GM04504 (cell line): ENCODE results near the gene DHX16.

Experiments used
- DNase-seq: peaks from one replicate; pipeline ENCODE4 v3.0.0-alpha.2; 2012; ENCODE audit warnings: low read depth

DHX16 gene

GRCh38 chr6:30626484-30627366 lies 46.1 kb downstream of the DHX16 start, which contains the start of gene ATAT1:
ATAT1 (plus strand) TSS chr6:30626874.
- DNase-seq = no peak

DNA sequence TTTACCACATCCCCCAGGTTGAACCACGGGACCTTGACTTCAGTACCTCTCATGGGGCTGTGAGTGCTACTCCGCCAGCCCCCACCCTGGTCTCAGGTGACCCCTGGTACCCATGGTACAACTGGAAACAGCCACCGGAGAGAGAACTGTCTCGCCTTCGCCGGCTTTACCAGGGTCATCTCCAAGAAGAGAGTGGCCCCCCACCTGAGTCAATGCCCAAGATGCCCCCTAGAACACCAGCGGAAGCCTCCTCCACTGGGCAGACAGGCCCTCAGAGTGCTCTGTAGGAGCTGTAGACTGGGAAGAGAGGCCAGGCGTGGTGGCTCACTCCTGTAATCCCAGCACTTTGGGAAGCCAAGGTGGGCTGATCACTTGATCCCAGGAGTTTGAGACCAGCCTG lies 47.3 kb downstream of the DHX16 start:
- no peak for DNase-seq

DNA sequence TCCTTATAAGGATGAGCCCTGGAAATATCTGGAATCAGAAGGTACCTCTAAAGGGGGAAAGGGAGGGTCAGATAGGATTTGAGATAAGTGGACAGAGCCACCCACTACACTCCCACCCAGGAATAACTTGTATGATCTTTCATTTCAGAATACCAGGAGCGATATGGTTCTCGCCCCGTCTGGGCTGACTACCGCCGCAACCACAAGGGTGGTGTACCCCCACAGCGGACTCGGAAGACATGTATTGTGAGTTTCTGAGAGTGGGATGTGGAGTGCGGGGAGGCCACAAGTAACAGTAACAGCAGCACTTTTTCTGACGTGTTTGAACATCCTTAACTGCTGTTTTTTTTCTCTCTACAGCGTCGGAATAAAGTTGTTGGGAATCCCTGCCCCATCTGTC lies 53.2 kb downstream of the DHX16 start:
- no peak for DNase-seq

- DNase-seq = no peak
Observed at GRCh38 chr6:30618270-30618797, 54.5 kb downstream of the DHX16 start.

- peak; percentile 98 for DNase-seq
Observed at GRCh38 chr6:30617565-30618269, 55.1 kb downstream of the DHX16 start, which contains the start of gene MRPS18B. MRPS18B (plus strand) TSS chr6:30617840; CDS start chr6:30617866, 26 bp downstream.

GRCh38 chr6:30616811-30617564 lies 55.8 kb downstream of the DHX16 start, which contains the start of gene PPP1R10:
PPP1R10 (minus strand) TSS chr6:30617243; CDS start chr6:30609944, 7,299 bp downstream.
- peak; percentile 100 for DNase-seq

- DNase-seq = no peak
Observed at GRCh38 chr6:30615958-30616810, 56.6 kb downstream of the DHX16 start.

DNA sequence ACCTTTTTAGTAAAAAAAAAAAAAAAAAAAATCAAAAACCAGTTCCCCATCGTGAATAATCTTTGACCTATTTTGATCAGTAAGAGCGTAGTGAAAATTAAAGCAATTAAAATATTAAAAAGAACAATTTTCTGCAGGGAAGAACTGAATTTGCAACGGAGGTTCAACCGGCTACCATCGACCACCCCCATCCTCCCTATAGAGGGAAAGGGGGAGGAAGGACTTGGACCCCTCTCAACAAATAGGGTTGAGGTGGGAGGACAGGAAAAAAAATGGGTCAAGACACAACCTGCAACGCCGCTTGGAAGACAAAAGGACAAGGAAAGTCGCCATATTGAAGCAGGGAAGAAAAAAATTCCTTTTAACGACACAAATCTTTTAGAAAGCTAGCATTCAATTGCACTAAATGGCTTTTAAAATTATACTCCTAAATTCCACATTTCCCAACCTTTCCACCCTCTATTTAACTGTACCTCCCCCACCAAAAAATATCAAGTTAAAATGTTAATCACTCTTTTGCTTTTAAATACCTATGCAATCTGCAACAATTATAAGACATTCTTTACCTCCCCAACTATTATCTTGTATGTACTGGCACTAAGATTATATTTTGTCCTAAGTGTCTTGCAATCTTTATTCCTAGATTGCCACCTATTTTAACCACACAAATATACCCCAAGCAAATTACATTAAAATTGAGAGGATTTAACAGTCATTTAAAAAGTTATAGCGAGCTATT lies 57.4 kb downstream of the DHX16 start:
- DNase-seq = peak; percentile 69

GRCh38 chr6:30614843-30615218 lies 58.0 kb downstream of the DHX16 start:
- DNase-seq = peak; percentile 96

- no peak for DNase-seq
Observed at GRCh38 chr6:30614044-30614842, 58.6 kb downstream of the DHX16 start.

GRCh38 chr6:30613251-30614043 lies 59.4 kb downstream of the DHX16 start:
- no peak for DNase-seq

- DNase-seq = no peak
Observed at GRCh38 chr6:30612687-30613248, 60.0 kb downstream of the DHX16 start.

DNA sequence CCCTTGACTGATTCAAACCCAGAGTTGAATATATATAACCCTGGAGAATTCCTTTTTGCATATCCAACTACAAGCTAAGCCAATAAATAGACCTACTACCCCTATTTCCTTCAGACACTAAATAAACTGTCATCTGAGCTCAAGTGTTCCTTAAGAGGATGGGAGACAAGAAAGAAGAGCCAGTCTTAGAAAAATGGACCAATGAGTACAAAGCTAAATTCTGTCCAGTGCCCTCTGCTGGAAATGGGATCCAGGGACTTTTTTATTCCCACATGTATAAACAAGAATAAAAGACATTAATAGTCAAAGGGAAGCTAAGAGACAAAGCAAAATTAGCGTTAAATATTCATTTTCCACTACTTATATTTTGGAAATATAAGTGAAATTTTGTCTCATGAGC lies 60.6 kb downstream of the DHX16 start:
- no peak for DNase-seq

DNA sequence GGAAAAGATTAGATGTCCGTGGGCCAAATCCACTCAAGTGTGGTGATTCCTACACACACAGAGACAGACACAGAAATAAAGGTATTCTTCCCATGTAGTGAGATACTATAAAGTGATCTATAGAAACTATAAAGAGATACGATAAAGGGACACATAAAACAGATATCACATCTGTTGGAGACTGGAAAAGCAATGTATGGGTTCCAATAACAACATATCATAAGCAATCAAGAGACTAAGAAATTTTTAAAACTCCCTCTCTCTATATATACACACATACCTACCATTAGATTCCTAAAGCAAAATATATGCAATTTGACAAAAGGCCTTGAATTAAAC lies 61.0 kb downstream of the DHX16 start:
- no peak for DNase-seq

- DNase-seq = no peak
Observed at GRCh38 chr6:30611150-30611855, 61.5 kb downstream of the DHX16 start.

DNA sequence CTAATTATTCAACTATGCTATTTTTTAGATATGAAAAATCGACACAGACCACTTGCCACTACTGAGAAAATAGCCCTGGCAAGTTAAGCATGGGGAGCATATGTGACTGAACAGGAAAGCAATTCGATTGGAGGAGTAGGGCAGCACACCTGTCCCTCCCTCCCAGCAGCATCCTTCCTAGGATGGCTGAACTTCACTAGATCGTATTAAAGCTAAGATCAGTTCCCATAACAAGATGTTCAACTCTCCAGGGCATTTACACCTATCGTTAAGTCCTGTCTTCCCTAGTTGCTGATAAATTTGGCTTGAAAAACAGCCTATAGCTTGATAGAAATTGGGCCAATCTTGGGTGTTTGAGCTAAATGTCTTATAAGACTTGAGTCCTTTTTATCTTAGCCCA lies 62.7 kb downstream of the DHX16 start:
- DNase-seq = no peak

DNA sequence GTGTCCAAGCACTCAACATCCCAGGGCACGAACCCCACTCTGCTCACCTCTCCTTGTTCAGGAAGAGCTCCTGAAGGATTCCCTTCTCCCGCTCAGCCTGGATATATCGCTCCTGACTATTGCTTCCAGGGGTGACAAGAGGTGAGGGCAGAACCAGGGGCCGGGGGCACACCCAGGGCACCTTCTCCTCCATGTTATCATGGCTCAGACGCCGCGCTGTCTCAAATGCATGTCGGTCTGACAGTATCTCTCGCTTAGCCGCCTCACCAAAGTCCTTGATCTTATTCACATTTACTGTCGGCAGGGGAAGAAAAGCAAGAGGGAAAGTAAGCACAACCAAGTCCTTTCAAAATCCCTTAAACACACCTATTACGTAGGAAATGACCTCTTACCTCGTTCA lies 68.8 kb downstream of the DHX16 start:
- no peak for DNase-seq
